K562 (cell line): ENCODE measurements around the gene MYO9A. TPM values are rescaled to one million over a fixed set of nuclear protein-coding genes. Genes with fewer than 3 reads are reported as not detected.

Experiments used
- ARHGAP35 ChIP-seq: fragments of 450-650 bp; IDR thresholded peaks from 2 replicates; pipeline ENCODE4 v1.6.1; 2018; ENCODE audit not compliant: partially characterized antibody
- CBFB ChIP-seq: sonication (generic); formaldehyde crosslinking; IDR thresholded peaks from 2 replicates; pipeline ENCODE4 v1.4.0; 2020; ENCODE audit warnings: mild to moderate bottlenecking, missing genetic modification reagents
- CLOCK ChIP-seq: fragments of 250-450 bp; sonication (Bioruptor Pico); IDR thresholded peaks from 2 replicates; pipeline ENCODE4 v1.4.0; 2020; ENCODE audit warnings: mild to moderate bottlenecking, moderate library complexity, borderline replicate concordance
- E2F8 ChIP-seq: fragments of 450-650 bp; IDR thresholded peaks from 2 replicates; pipeline ENCODE4 v1.7.1; 2018; ENCODE audit warnings: mild to moderate bottlenecking, low read depth; ENCODE audit not compliant: partially characterized antibody
- E4F1 ChIP-seq: fragments of 250-450 bp; sonication (Bioruptor Pico); IDR thresholded peaks from 2 replicates; pipeline ENCODE4 v1.5.0; 2021; ENCODE audit warnings: mild to moderate bottlenecking, borderline replicate concordance
- ESRRB ChIP-seq: fragments of 250-450 bp; sonication (Bioruptor Pico); IDR thresholded peaks from 2 replicates; pipeline ENCODE4 v1.5.0; 2020; ENCODE audit warnings: mild to moderate bottlenecking, moderate library complexity, borderline replicate concordance
- KDM4B ChIP-seq, 2 experiments: fragments of 450-650 bp in 1 of 2; sonication (generic) in 1 of 2; IDR thresholded peaks; 2 replicates each; pipeline ENCODE4 v1.6.1; 2016 to 2017; ENCODE audit warnings: borderline replicate concordance in 2 of 2, antibody characterized with exemption in 1 of 2, low read depth in 1 of 2, mild to moderate bottlenecking in 1 of 2
- MAX ChIP-seq: sonication (generic); formaldehyde crosslinking; IDR thresholded peaks from 2 replicates; pipeline ENCODE4 v1.9.0; 2022; ENCODE audit warnings: mild to moderate bottlenecking, missing genetic modification reagents
- MCM5 ChIP-seq: fragments of 450-650 bp; IDR thresholded peaks from 2 replicates; pipeline ENCODE4 v1.6.1; 2016; ENCODE audit warnings: low read depth
- NONO ChIP-seq, 2 experiments: fragments of 200-400 bp in 1 of 2; fragments of 450-650 bp in 1 of 2; formaldehyde crosslinking in 1 of 2; IDR thresholded peaks; 2 replicates each; pipeline ENCODE4 v1.6.1; 2017; ENCODE audit warnings: low read depth in 2 of 2, mild to moderate bottlenecking in 2 of 2, moderate library complexity in 2 of 2, low read length in 1 of 2
- POLR2AphosphoS5 ChIP-seq: IDR thresholded peaks from 2 replicates; pipeline ENCODE4 v1.6.1; 2011; ENCODE audit warnings: mild to moderate bottlenecking, low read depth, low read length, moderate library complexity; ENCODE audit not compliant: control insufficient read depth, insufficient read depth
- SPI1 ChIP-seq: IDR thresholded peaks from 2 replicates; pipeline ENCODE4 v1.6.1; 2011; ENCODE audit warnings: low read depth, low read length, control low read depth, borderline replicate concordance
- ZBTB34 ChIP-seq: fragments of 250-450 bp; sonication (Bioruptor Pico); IDR thresholded peaks from 2 replicates; pipeline ENCODE4 v1.8.0; 2021; ENCODE audit warnings: mild to moderate bottlenecking, moderate library complexity
- polyA plus RNA-seq, 8 experiments: library from polyadenylated mRNA; depleted of rRNA in 4 of 8; stranded (reverse) in 5 of 8; unstranded in 3 of 8; fragments of >200 nt; fragmentation: Nextera tagmentation in 2 of 8; fragmentation: Illumina TruSeq in 1 of 8; extraction: Ambion mirVana in 2 of 8; extraction: Trizol in 1 of 8; gene quantifications; 2 replicates each; pipeline versions ENCODE4 v1.2.1 to v1.2.3, GENCODE V29; 2011 to 2014; ENCODE audit warnings: inconsistent platforms in 1 of 8, missing spikeins in 1 of 8
- total RNA-seq, 7 experiments: library from RNA; depleted of rRNA in 6 of 7; stranded (reverse); fragments of >200 nt in 6 of 7; fragmentation: Illumina TruSeq in 2 of 7; extraction: Trizol in 2 of 7; gene quantifications; 2 replicates each; pipeline versions ENCODE4 v1.2.1 to v1.2.3, GENCODE V29; 2011 to 2021; ENCODE audit warnings: low replicate concordance in 1 of 7

MYO9A gene
- total and polyA plus RNA-seq, 9 of the 15 experiments (the other 6 are each of a cell fraction or from before 2014, with no cell fraction given), result 1.9 to 15.4 (median 5.8) TPM

GRCh38 chr15:72118017-72118978, at the start of gene MYO9A, which contains the start of gene SENP8 (continued):
- TF ChIP-seq CLOCK (CRISPR knock-in tag) (no peak), ESRRB (CRISPR knock-in tag) (no peak), CBFB (CRISPR knock-in tag) (no peak), MCM5 (no peak), E4F1 (peak; percentile 96), ZBTB34 (CRISPR knock-in tag) (no peak), NONO (IDR thresholded peaks at IDR 0.05; ENCODE audit: low read depth in 2 of 2, low read length in 1 of 2) (no peak), KDM4B (IDR thresholded peaks at IDR 0.05; ENCODE audit: borderline replicate concordance in 2 of 2, low read depth in 1 of 2) (no peak), MAX (peak; percentile 62; the same call in 1 of the 2 replicates), POLR2AphosphoS5 (peak; percentile 50; the same call in 1 of the 2 replicates), ARHGAP35 (no peak), E2F8 (peak; percentile 61), SPI1 (peak; percentile 45; the same call in 1 of the 2 replicates)
